OCI-M1 (cell line): ENCODE data around the gene SDK1.

Source experiments
- DNase-seq: peaks from one replicate; lab custom pipeline; 2025; lab: John Stamatoyannopoulos, UW

SDK1 gene

GRCh38 chr7:4159154-4159501, 858.1 kb downstream of the SDK1 start:
- no peak for DNase-seq

GRCh38 chr7:4159761-4160554, 858.9 kb downstream of the SDK1 start:
- no peak for DNase-seq

GRCh38 chr7:4162884-4163564, 862.0 kb downstream of the SDK1 start:
- no peak for DNase-seq

DNA sequence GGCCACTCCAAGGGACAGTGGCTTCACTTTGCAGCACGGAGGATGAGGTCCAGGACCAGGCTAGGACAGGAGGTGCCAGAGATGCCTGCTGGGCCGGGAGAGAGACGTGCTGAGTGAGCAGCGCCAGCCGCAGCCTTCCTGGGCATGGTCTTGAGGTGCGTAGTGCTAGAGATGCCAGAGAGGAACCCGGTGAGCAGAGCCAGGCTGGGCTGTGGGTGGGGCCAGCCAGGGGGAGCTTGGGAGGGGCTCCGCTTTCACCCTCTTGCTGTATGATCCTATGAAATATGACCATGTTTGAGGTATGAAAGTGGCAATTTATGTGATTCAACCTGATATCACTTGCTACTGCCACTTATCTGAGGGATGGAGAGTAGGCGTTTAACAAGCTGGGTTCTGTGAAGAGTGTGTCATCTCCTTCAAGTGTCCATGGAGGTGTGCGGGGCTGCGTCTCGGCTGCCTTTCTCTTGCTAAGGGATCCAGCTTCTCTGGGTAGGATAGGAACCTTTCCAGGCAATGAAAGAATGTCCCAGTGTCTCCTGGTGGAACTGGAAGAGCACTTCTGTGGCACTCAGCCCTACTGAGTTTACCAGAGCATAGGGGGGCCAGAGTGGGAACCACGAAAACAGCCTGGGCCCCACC, 862.6 kb downstream of the SDK1 start:
- no peak for DNase-seq

- DNase-seq = no peak
Observed at GRCh38 chr7:4164556-4164955, 863.5 kb downstream of the SDK1 start.

DNA sequence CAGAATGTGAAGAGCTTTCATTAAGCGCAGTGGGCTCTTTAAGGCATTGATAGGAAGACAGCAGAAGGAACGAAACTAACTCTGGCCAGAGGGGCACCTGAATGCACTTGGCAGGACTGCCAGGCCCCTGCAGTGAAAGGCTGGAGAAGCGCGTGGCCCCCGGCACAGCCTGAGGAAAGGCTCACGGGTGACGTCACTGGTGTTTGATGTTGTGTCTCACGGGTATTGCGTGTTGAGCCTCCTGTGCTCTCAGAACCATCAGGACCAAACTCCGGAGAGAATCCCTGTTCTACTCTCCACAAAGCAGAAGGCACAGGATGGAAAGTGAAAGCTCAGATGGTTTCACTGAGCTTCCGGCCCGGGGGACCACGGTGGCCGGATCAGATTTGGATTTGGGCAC, 865.3 kb downstream of the SDK1 start:
- DNase-seq = no peak

GRCh38 chr7:4166807-4167206, 865.8 kb downstream of the SDK1 start:
- no peak for DNase-seq

- no peak for DNase-seq
Observed at GRCh38 chr7:4167385-4167910, 866.4 kb downstream of the SDK1 start.

DNA sequence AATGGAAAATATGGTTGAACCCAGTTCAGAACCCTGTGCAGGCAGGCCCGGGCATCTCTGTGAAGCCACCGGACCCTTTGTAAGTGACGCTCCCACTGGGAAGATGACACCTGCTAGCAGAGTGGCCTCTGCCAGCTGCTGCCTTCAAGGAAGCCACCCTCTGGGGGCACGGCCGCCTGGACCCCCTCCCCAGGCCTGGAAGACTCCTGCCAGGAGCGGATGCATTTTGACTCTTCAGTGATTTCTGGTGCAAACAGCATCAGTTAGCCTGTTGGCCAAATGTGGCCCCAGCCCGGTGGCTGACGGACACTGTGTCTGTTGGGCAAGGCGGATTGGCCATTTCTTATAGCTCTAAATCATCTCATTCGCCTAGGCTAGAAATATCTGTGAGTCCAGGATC, 867.0 kb downstream of the SDK1 start:
- DNase-seq = no peak

- no peak for DNase-seq
Observed at GRCh38 chr7:4168541-4168940, 867.5 kb downstream of the SDK1 start.

DNA sequence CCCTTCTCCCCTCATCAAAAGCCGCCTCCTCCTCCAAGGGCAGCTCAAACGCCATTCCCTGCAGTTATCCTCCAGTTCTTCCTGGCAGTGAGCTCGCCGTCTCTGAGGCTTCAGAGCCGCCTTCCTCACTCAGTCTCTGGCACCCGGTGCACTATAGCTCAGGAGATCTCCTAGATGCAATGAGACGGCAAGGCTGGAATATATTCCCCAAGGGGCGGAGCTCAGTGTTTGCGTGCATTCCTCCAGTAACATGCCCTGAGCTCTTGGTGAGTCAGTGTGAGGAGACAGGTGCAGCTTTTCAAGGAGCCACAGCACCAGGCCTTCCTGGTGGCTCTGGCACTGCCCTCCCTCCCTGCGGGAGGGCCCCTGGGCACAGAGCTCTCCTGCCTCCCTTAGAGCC, 868.4 kb downstream of the SDK1 start:
- no peak for DNase-seq

GRCh38 chr7:4170997-4171786, 870.1 kb downstream of the SDK1 start:
- no peak for DNase-seq

DNA sequence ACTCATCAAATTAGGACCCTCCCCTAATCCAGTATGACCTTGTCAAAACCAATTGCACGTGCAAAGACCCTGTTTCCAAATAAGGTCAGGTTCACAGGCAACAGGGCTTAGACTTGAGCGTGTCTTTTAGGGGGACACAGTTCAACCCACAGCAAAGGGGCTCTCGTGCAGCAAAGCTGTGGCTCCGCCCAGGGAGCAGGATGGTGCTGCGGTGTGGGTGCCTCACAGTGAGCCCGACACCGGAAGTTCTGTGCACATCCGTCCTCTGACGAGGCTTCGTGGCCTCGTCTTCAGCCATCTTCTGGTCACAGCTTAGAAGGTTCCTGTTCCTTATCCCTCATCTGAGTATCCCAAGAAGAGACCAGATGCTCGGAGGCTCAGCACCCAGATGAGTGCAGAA, 871.8 kb downstream of the SDK1 start:
- DNase-seq = no peak

GRCh38 chr7:4173615-4174014, 872.6 kb downstream of the SDK1 start:
- DNase-seq = no peak

DNA sequence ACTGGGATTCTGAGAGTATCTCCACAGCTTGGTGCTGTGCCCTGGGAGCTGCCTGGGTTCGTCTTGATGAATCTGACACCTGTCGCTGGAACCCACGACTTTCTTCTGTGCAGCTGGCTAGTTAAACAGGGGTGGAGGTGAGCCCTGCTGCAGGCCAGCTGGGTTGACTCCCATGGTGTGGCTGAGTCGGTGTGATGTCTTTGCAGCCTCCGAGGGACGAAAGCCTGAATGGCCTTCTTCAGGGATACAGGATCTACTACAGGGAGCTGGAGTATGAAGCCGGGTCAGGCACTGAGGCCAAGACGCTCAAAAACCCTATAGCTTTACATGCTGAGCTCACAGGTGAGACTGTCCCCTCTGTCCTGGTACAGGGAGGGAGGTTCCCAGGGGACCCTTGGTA, 873.0 kb downstream of the SDK1 start:
- no peak for DNase-seq

DNA sequence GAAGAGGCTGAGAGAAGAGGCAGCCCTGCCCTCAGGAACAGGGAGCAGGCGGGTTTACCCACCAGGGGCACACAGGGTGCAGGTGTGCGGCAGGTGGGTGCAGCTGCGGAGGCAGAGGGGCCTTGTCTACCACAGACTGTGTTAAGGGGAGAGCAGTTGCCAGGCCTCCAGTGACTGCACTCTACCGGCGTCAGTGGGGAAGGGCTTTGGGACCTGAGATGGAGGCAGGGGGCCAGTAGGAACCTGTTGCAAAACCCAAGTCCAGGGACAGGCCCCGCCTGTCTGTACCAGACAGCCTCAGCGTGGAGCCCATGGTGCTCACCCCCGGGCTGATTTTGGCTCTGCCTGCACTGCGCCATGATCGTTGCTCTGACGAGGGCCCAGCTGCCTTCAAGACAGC, 873.4 kb downstream of the SDK1 start:
- DNase-seq = no peak

DNA sequence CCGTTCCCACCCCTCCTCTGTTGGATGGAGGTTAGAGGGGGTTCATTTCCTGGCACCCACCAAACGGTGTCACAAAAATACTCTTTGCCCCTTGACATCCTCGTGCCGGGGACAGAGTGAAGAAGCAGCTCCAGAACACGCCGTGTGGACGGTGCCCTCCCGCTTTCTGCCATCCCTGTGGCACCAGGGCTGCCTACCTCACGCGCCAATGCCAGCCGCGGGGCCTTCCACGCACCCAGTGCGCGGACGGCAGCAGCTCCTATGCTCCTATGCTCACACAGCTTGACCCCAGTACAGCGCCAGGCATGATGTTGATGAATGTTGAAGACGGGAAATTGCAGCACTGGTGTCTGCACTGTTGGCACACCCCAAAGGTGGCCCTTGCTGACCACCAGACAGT, 873.8 kb downstream of the SDK1 start:
- no peak for DNase-seq

GRCh38 chr7:4175346-4175973, 874.4 kb downstream of the SDK1 start:
- DNase-seq = no peak

DNA sequence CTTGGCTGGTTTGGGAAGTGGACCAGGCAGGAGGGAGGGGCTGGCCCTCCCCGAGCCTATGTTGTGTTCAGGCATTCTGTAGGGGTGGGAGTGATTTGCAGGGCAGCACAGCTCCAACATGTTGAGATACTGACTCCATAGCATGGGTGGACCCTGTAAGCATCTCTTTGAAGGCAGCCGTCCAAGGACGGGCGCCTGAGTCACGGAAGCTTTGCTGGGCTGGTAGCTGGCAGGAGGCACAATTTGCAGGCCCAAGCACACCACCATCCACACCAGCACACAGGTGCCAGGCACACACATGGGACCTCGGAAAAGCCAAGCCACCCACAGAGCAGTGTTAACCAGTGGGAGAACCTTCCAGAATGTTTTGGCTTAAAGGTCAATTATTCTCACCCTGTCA, 875.9 kb downstream of the SDK1 start:
- DNase-seq = no peak

DNA sequence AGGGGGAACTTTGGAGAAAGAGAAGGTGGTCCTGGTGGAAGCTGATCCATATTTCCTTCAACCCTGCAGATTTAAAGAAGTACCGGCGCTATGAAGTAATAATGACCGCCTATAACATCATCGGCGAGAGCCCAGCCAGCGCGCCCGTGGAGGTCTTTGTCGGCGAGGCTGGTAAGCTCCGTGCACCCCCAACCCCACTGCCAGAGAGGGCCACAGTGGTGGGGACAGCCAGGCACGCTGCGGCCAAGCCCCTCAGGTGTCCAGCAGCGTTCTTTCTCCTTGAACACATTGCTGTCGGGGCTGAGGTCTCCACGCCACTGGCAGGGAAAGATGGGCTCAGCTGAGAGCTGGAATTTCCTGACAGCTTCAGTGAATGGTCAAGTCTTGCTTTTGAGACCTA, 877.4 kb downstream of the SDK1 start:
- no peak for DNase-seq

DNA sequence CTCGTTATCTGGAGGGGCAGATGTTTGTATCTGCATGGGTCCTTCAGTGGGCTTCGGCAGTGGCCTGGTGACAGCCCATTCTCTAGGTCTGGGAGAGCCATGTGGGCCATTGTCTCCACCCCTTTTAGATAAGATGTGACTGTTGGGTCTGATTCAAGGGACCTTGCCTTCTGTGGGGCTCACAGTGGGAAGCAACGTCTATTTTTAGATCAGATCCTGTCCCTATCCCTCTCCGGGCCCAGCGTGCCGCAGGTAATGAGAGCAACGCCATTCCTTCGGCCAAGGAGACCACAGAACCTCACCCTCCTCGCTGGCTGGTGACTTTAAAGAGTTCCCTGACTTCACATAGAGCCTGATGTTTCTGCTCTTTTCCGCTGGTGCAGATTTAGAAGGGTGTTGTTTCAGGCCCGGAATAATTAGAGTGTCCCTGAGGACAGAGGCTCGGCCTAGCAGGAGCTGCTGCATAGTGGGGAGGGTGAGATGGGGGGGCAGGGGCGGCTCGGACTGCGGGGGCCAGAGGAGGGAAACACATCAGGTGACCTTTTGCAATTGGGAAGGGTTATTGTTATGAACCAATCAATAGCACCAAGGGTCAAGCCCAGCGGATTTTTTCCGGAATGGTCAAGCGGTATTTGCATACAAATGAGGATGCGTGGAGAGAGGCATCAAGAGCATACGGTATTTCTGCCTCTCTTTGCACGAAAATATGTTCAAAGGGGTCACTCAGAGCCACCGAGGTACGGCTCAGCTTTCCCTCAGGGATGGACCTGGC, 878.0 kb downstream of the SDK1 start:
- DNase-seq = no peak
